ENCODE results near the gene EXOSC2. TPM values are rescaled to one million over a fixed set of nuclear protein-coding genes. Genes with fewer than 3 reads are reported as not detected.

The EXOSC2 gene
- total and polyA plus RNA-seq, 11 donors, result 10.6 to 19.7 (median 13.1) TPM

- Histone ChIP-seq H3K9me3 (no peaks in the 10 kb centered on the region), H3K4me1 (peaks cover 0 to 12% (median 9%) of the 10 kb centered on the region in 12 donors), H3K36me3 (no peaks in the 10 kb centered on the region), H3K4me3 (no peak overlapping the region), H3K27ac (no peak overlapping the region), H3K27me3 (peaks cover 14 to 31% (median 27%) of the 10 kb centered on the region in 9 donors)
- DNase-seq (no peak), ATAC-seq (no peak)
- WGBS, 4 donors, result 77 to 84% (median 81%) methylated on average over 6 of the region's 6 CpGs
- TF ChIP-seq POLR2A (IDR thresholded peaks at IDR 0.05), result no peak
- TF ChIP-seq CTCF (IDR thresholded peaks at IDR 0.05), result no peak
- intact Hi-C loops (cut with DNase I), result no loop called here
Observed at GRCh38 chr9:130670644-130671043, 22.9 kb upstream of the EXOSC2 start.

GRCh38 chr9:130672466-130672865, 21.1 kb upstream of the EXOSC2 start:
- Histone ChIP-seq H3K4me1 (no peaks in the 10 kb centered on the region), H3K9me3 (no peaks in the 10 kb centered on the region), H3K36me3 (no peaks in the 10 kb centered on the region), H3K4me3 (no peak overlapping the region), H3K27me3 (peaks cover 0 to 13% (median 10%) of the 10 kb centered on the region in 9 donors), H3K27ac (no peak overlapping the region)
- ATAC-seq, result no peak
- no peak for DNase-seq
- TF ChIP-seq POLR2A (IDR thresholded peaks at IDR 0.05), result no peak
- no peak for TF ChIP-seq CTCF (IDR thresholded peaks at IDR 0.05)
- intact Hi-C loops (cut with DNase I), result no loop called here
- WGBS, 4 donors, result 90 to 98% (median 90%) methylated on average over 8 of the region's 8 CpGs

GRCh38 chr9:130672933-130673615, 20.5 kb upstream of the EXOSC2 start:
- no peak for TF ChIP-seq POLR2A (IDR thresholded peaks at IDR 0.05)
- TF ChIP-seq CTCF (IDR thresholded peaks at IDR 0.05), result no peak
- 81 to 90% (median 85%) methylated on average over 7 to 12 of the region's 12 CpGs for WGBS, 4 donors
- Histone ChIP-seq H3K4me1 (no peaks in the 10 kb centered on the region), H3K36me3 (no peaks in the 10 kb centered on the region), H3K27me3 (peaks cover 0 to 7% (median 4%) of the 10 kb centered on the region in 9 donors), H3K27ac (no peak overlapping the region), H3K4me3 (no peak overlapping the region), H3K9me3 (no peaks in the 10 kb centered on the region)
- intact Hi-C loops (cut with DNase I), result no loop called here
- DNase-seq, result no peak
- ATAC-seq, result no peak

- Histone ChIP-seq H3K9me3 (no peaks in the 10 kb centered on the region), H3K36me3 (no peaks in the 10 kb centered on the region), H3K27me3 (peaks cover 0 to 4% (median 0%) of the 10 kb centered on the region in 9 donors), H3K4me3 (no peak overlapping the region), H3K27ac (no peak overlapping the region), H3K4me1 (no peaks in the 10 kb centered on the region)
- TF ChIP-seq POLR2A (IDR thresholded peaks at IDR 0.05) (no peak), CTCF (IDR thresholded peaks at IDR 0.05) (no peak)
- intact Hi-C loops (cut with DNase I), result no loop called here
- DNase-seq (no peak), ATAC-seq (no peak)
- 87 to 97% (median 89%) methylated on average over 7 to 13 of the region's 13 CpGs for WGBS, 4 donors
Observed at GRCh38 chr9:130675396-130675795, 18.2 kb upstream of the EXOSC2 start.
